Thyroid gland (tissue), 4 donors: ENCODE results near the gene PREX1.

Source experiments
- POLR2A ChIP-seq, 2 donors: fragments of 450-650 bp; IDR thresholded peaks; one replicate each; pipeline ENCODE4 v1.6.1; 2017; ENCODE audit warnings: antibody characterized with exemption in 2 of 2, mild to moderate bottlenecking in 2 of 2, moderate library complexity in 1 of 2
- TF ChIP-seq, protein P1 (sequence below), 6 experiments: fragments of 200-600 bp in 3 of 6; fragments of 450-650 bp in 3 of 6; sonication (generic) in 3 of 6; IDR thresholded peaks; one replicate each; pipeline ENCODE4 v1.5.1; 2016 to 2019; ENCODE audit warnings: antibody characterized with exemption in 6 of 6, mild to moderate bottlenecking in 2 of 6, inconsistent platforms in 1 of 6, moderate library complexity in 1 of 6

DNA sequence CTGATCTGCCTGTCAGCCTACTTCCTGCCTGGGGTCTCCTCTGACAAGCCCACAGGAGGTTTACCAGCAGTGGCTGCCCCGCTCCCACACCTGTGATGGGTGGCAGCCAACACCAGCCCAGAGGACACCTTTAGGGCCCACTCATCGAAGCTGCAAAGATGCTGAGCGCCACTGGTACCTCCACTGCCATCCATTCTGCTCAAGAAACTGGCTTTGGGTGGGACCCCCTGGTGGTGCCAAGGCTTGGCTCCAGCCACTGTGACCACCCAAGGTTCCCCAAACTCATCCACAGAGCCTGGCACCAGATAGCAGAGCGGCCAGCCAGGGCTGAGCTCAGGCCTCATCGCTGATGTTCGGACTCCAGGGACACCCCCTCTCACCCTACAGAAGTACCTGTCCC, 42.5 kb downstream of the PREX1 start:
- TF ChIP-seq, protein P1, sequence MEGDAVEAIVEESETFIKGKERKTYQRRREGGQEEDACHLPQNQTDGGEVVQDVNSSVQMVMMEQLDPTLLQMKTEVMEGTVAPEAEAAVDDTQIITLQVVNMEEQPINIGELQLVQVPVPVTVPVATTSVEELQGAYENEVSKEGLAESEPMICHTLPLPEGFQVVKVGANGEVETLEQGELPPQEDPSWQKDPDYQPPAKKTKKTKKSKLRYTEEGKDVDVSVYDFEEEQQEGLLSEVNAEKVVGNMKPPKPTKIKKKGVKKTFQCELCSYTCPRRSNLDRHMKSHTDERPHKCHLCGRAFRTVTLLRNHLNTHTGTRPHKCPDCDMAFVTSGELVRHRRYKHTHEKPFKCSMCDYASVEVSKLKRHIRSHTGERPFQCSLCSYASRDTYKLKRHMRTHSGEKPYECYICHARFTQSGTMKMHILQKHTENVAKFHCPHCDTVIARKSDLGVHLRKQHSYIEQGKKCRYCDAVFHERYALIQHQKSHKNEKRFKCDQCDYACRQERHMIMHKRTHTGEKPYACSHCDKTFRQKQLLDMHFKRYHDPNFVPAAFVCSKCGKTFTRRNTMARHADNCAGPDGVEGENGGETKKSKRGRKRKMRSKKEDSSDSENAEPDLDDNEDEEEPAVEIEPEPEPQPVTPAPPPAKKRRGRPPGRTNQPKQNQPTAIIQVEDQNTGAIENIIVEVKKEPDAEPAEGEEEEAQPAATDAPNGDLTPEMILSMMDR (IDR thresholded peaks at IDR 0.05), result no peak
- no peak for TF ChIP-seq POLR2A (IDR thresholded peaks at IDR 0.05)
